Neural crest cell (in vitro differentiated cells): ENCODE data around the gene KDM4C. TPM values are rescaled to one million over a fixed set of nuclear protein-coding genes. Genes with fewer than 3 reads are reported as not detected.

Experiments used
- DNase-seq: peaks from one replicate; pipeline ENCODE4 v3.0.0; 2021; ENCODE audit warnings: low read depth, mixed read lengths, low spot score
- H3K27ac Mint-ChIP-seq: one replicate; pipeline ENCODE4 v1.8.0; 2021; ENCODE audit warnings: mild to moderate bottlenecking, mixed read lengths; ENCODE audit not compliant: unreplicated experiment
- H3K27me3 Mint-ChIP-seq: 2 replicates; pipeline ENCODE4 v1.8.0; 2021; ENCODE audit warnings: low read depth, mild to moderate bottlenecking, mixed read lengths
- H3K36me3 Mint-ChIP-seq: 2 replicates; pipeline ENCODE4 v1.8.0; 2021; ENCODE audit warnings: low read depth, mild to moderate bottlenecking, mixed read lengths
- H3K4me1 Mint-ChIP-seq: 2 replicates; pipeline ENCODE4 v1.8.0; 2021; ENCODE audit warnings: mixed read lengths
- H3K4me3 Mint-ChIP-seq: one replicate; pipeline ENCODE4 v1.8.0; 2021; ENCODE audit warnings: mild to moderate bottlenecking, mixed read lengths
- H3K9me3 Mint-ChIP-seq: 2 replicates; pipeline ENCODE4 v1.8.0; 2021; ENCODE audit warnings: mixed read lengths
- CTCF ChIP-seq: fragments of 200-600 bp; sonication (generic); conservative IDR thresholded peaks from 2 replicates; pipeline ENCODE4 v1.5.0; 2021; ENCODE audit warnings: antibody characterized with exemption, mild to moderate bottlenecking
- total RNA-seq: library from RNA; stranded (reverse); gene quantifications from 2 replicates; pipeline ENCODE4 v1.2.1, GENCODE V29; 2021

Gene KDM4C
- total RNA-seq, 1 donor from 2014 or later, result 11.2 TPM

DNA sequence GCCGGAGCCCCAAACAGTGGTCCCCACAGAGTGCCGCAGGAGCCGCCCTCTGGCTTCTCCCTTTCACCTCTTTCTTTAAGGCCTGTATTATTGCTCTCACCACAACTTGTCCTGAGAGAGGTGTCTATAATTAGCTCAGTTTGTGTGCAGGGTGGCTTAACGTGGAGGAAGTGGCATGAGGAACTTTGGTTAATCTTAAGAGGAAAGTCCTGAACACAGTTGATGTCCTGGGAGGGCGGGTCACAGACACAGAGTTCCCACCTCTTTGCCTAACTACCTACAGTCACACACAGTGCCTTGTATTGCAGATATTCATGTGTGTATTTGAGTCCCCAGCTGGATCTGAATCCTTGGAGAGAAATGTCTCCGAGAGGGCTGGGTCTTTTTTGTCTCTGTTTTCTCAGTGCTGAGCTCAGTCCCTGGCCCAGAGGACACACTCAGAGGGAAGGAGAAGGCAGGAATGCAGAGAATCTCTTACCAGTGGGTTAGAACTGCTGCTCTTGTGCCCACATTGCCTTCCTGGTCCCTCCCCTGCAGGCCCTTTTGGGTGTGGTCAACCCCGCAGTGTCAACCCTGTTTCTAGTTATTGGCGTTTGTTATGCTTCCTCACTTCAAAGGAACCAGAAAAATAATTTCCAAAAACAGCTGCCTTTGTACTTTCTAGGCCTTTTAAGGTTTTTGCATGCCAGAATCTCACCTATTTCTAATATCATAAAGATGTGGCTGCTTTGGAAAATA is 392.5 kb downstream of the KDM4C start:
- peaks cover 7% of the 10 kb centered on the region for H3K4me1 Mint-ChIP-seq
- H3K9me3 Mint-ChIP-seq, result no peaks in the 10 kb centered on the region
- H3K27ac Mint-ChIP-seq, result no peak overlapping the region
- H3K36me3 Mint-ChIP-seq, result no peaks in the 10 kb centered on the region
- no peak overlapping the region for H3K4me3 Mint-ChIP-seq
- no peaks in the 10 kb centered on the region for H3K27me3 Mint-ChIP-seq
- no peak for TF ChIP-seq CTCF
- no peak for DNase-seq

GRCh38 chr9:7153134-7153533 is 395.4 kb downstream of the KDM4C start:
- DNase-seq, result no peak
- Mint-ChIP-seq H3K27me3 (no peaks in the 10 kb centered on the region), H3K36me3 (peaks cover 4% of the 10 kb centered on the region), H3K9me3 (peaks cover 6% of the 10 kb centered on the region), H3K27ac (no peak overlapping the region), H3K4me1 (peaks cover 7% of the 10 kb centered on the region), H3K4me3 (no peak overlapping the region)
- TF ChIP-seq CTCF, result no peak

GRCh38 chr9:7153566-7153965 is 395.8 kb downstream of the KDM4C start:
- H3K4me1 Mint-ChIP-seq, result peaks cover 7% of the 10 kb centered on the region
- DNase-seq, result no peak
- no peak for TF ChIP-seq CTCF
- H3K9me3 Mint-ChIP-seq, result peaks cover 10% of the 10 kb centered on the region
- H3K36me3 Mint-ChIP-seq, result peaks cover 7% of the 10 kb centered on the region
- no peak overlapping the region for H3K4me3 Mint-ChIP-seq
- H3K27me3 Mint-ChIP-seq, result no peaks in the 10 kb centered on the region
- no peak overlapping the region for H3K27ac Mint-ChIP-seq

- Mint-ChIP-seq H3K9me3 (peaks cover 10% of the 10 kb centered on the region), H3K4me3 (no peak overlapping the region), H3K27ac (no peak overlapping the region), H3K36me3 (peaks cover 8% of the 10 kb centered on the region), H3K27me3 (no peaks in the 10 kb centered on the region), H3K4me1 (peaks cover 7% of the 10 kb centered on the region)
- no peak for DNase-seq
- TF ChIP-seq CTCF, result no peak
These were observed 396.3 kb downstream of the KDM4C start for GRCh38 chr9:7154003-7154619.

- H3K4me3 Mint-ChIP-seq, result no peak overlapping the region
- DNase-seq, result no peak
- no peaks in the 10 kb centered on the region for H3K27me3 Mint-ChIP-seq
- peaks cover 7% of the 10 kb centered on the region for H3K4me1 Mint-ChIP-seq
- H3K36me3 Mint-ChIP-seq, result peaks cover 8% of the 10 kb centered on the region
- no peak overlapping the region for H3K27ac Mint-ChIP-seq
- TF ChIP-seq CTCF, result no peak
- peaks cover 10% of the 10 kb centered on the region for H3K9me3 Mint-ChIP-seq
These were observed 396.9 kb downstream of the KDM4C start for GRCh38 chr9:7154650-7155049.
